ENCODE data around the gene MYO7B.

GRCh38 chr2:127675331-127676261 lies 140.1 kb downstream of the MYO7B start, which contains the start of gene LIMS2:
- TF ChIP-seq CTCF (IDR thresholded peaks at IDR 0.05) (no peak), POLR2A (IDR thresholded peaks at IDR 0.05) (no peak)

Measured in lower leg skin (tissue), 3 donors.